Psoas muscle (tissue), 8 donors: ENCODE data around the gene CAMSAP1. TPM values are rescaled to one million over a fixed set of nuclear protein-coding genes. Genes with fewer than 3 reads are reported as not detected.

Experiments used
- ATAC-seq, 4 donors: fragments of 200-7000 bp; cut with Tn5 transposase; one replicate each; pipeline ENCODE4 v1.9.1; 2020; ENCODE audit warnings: moderate library complexity in 3 of 4, mild to moderate bottlenecking in 2 of 4
- DNase-seq, 2 donors: peaks; one replicate each; pipeline ENCODE4 v3.0.0-alpha.2; 2020
- H3K27ac ChIP-seq: fragments of 200-600 bp; one replicate; pipeline ENCODE4 v1.8.0; 2022
- H3K27me3 ChIP-seq, 3 donors: fragments of 200-600 bp in 1 of 3; one replicate each; pipeline versions ENCODE4 v1.6.1 to v1.8.0; 2013 to 2022; ENCODE audit warnings: low read length in 2 of 3, mild to moderate bottlenecking in 2 of 3, moderate library complexity in 1 of 3; ENCODE audit not compliant: insufficient read depth in 3 of 3
- H3K36me3 ChIP-seq, 2 donors: fragments of 200-600 bp in 1 of 2; one replicate each; pipeline versions ENCODE4 v1.6.1 to v1.8.0; 2013 to 2022; ENCODE audit warnings: low read depth in 1 of 2, mild to moderate bottlenecking in 1 of 2, moderate library complexity in 1 of 2; ENCODE audit not compliant: insufficient read depth in 1 of 2
- H3K4me1 ChIP-seq: fragments of 200-600 bp; one replicate; pipeline ENCODE4 v1.8.0; 2022
- H3K4me3 ChIP-seq: fragments of 200-600 bp; one replicate; pipeline ENCODE4 v1.8.0; 2022; ENCODE audit warnings: mild to moderate bottlenecking
- H3K9me3 ChIP-seq: fragments of 200-600 bp; one replicate; pipeline ENCODE4 v1.8.0; 2022
- WGBS, 3 donors: extraction: QIAGEN DNeasy Blood & Tissue Kit; methylation state at CpG; one replicate each; pipeline versions ENCODE4 v1.1.6 to v1.1.7; 2013; 5-methylcytosine and 5-hydroxymethylcytosine counted together
- intact Hi-C, 2 donors: fragments of 100-400 bp; cut with DNase I; formaldehyde crosslinking; loops; one replicate each; pipeline versions ENCODE4 v1.11.0 to v1.14.2; 2022
- polyA plus RNA-seq, 3 donors: library from polyadenylated mRNA; stranded (reverse); fragments of 200-250 nt; gene quantifications; one replicate each; pipeline ENCODE4 v1.2.3, GENCODE V29; 2013
- total RNA-seq, 4 donors: library from RNA; stranded (reverse); fragmentation: NEBNext Ultra II Directional in 2 of 4; extraction: Animal tissue kit (Norgen Biotek cat#: 25700) in 2 of 4; gene quantifications; one replicate each; pipeline versions ENCODE4 v1.2.1 to v1.2.4, GENCODE V29; 2021 to 2023
- TF ChIP-seq, protein P1 (sequence below): fragments of 200-600 bp; IDR thresholded peaks from one replicate; pipeline ENCODE4 v1.8.0; 2022; ENCODE audit warnings: antibody characterized with exemption
- donor health status: healthy with polysubstance abuse.
- donor health status: DM: no; HTN: no; CAD: no; lungs with moderate emphysema.
- donor health status: Bipolar disorder and iron deficiency.
- donor health status: healthy.
- donor health status: DM: yes; HTN: yes; CAD: no.
- donor health status: DM: no; HTN: no; CAD: no.
- donor health status: DM: no; HTN: no; CAD: no.
- donor health status: DM: yes; HTN: yes; CAD: no.

The CAMSAP1 gene
- total and polyA plus RNA-seq, 7 donors = 21.3 to 51.5 (median 41.5) TPM

DNA sequence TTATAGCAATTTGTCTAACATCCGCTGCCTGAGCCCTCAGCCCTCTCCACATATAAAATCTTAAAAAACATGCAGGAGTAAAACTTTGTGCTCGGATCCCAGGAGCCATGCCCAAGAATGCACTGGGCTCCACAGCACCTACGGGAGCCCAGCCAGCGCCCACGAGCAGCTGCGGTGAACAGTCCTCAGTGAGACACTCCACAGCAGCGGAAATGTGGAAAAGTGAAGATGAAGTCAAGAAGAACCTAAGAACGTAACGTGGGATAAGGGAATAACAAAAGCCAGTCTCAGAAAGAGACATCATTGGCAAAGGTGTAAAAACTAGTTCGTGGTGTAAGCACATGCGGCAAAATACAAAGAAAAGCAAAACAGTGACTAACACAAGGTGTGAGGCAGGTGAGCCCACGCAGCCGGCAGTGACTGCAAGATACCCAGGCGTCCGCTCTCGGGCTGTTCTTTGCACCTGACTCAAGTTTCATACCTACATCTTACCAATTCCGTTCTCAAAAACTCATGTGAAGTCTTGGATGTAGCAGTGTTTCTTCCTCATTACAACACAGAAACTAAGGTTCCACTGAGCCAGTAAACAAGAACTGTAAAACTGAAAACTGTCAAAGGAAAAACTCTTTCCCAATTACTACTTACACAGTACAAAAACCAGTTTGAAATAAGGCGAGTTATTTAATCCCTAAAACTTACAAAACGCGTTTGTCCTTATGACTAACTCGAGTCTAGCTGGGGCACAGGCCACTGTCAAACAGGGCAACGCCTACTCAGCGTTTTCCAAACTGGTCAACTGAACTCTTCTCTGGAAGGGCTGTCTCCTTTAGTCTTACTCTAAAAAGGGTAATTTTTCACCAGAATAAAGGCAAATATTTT, 1.7 kb downstream of the CAMSAP1 start:
- intact Hi-C loops = loop anchor here (2.0 to 5.0 kb wide), 2 partner anchors 51 to 57 kb away; partner anchors contain the start of gene UBAC1 (in 1 of the 2)
- peak in 3 of 4 donors; percentile 33 to 60 (median 43) for ATAC-seq
- Histone ChIP-seq H3K9me3 (no peaks in the 10 kb centered on the region), H3K27me3 (no peaks in the 10 kb centered on the region), H3K4me1 (peaks cover 59% of the 10 kb centered on the region), H3K4me3 (peak overlapping the region; percentile 81), H3K36me3 (peaks cover 0 to 9% of the 10 kb centered on the region in 2 donors), H3K27ac (peak overlapping the region; percentile 81)
- TF ChIP-seq, protein P1, sequence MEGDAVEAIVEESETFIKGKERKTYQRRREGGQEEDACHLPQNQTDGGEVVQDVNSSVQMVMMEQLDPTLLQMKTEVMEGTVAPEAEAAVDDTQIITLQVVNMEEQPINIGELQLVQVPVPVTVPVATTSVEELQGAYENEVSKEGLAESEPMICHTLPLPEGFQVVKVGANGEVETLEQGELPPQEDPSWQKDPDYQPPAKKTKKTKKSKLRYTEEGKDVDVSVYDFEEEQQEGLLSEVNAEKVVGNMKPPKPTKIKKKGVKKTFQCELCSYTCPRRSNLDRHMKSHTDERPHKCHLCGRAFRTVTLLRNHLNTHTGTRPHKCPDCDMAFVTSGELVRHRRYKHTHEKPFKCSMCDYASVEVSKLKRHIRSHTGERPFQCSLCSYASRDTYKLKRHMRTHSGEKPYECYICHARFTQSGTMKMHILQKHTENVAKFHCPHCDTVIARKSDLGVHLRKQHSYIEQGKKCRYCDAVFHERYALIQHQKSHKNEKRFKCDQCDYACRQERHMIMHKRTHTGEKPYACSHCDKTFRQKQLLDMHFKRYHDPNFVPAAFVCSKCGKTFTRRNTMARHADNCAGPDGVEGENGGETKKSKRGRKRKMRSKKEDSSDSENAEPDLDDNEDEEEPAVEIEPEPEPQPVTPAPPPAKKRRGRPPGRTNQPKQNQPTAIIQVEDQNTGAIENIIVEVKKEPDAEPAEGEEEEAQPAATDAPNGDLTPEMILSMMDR = no peak
- DNase-seq = no peak
- 27 to 39% (median 29%) methylated on average over 23 of the region's 23 CpGs for WGBS, 3 donors

DNA sequence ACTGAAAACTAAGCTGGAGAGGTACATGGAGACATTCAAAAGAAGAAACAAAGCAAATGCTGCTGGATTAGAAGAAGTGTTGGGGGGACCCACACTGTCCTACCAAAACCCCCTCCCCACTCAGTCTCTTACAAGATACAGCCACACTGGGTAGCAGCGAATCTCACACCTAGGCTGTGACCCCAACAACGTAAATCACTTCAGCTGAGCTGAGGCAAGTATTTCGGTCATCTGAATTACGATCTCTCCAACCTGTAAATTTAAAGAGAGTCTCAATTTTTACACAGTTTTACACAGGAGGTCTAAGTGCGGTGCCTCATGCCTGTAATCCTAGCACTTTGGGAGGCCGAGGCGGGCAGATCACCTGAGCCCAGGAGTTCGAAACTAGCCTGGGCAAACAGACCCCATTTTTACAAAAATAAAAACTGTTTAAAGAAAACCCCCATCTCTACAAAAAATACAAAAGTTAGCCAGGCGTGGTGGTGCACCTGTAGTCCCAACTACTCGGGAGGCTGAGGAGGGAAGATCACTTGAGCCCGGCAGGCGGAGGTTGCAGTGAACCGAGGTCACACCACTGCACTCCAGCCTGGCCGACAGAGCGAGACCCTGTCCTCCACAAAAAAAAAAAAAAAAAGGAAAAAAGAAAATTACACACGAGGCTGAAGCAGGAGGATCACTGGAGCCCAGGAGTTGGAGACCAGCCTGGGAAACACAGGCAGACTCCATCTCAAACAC, 3.4 kb downstream of the CAMSAP1 start:
- Histone ChIP-seq H3K9me3 (no peaks in the 10 kb centered on the region), H3K4me3 (no peak overlapping the region), H3K27ac (peak overlapping the region; percentile 81), H3K27me3 (no peaks in the 10 kb centered on the region), H3K36me3 (no peaks in the 10 kb centered on the region), H3K4me1 (peaks cover 49% of the 10 kb centered on the region)
- intact Hi-C loops = loop anchor here in 1 of 2 donors (5.0 kb wide), 1 partner anchor 37 kb away; no protein-coding TSS in a partner anchor
- ATAC-seq = no peak
- no peak for DNase-seq
- WGBS, 3 donors = 85 to 93% (median 85%) methylated on average over 14 to 16 of the region's 16 CpGs
- TF ChIP-seq, protein P1 = no peak

DNA sequence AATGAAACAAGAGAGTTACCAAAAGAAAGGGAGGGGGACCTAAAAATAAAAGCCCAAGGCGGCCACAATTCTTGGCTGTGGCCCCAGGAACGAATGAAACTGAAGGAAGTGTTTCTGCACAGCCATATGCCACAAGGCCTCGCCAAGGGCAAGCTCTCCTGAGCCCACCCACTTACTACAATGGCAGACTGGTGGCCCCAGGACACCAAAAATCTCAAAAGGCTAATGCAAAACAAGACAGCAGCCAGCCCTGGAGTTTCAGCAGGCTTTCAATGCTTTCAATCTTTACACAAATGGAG, 4.0 kb downstream of the CAMSAP1 start:
- no peak overlapping the region for H3K4me3 ChIP-seq
- no peaks in the 10 kb centered on the region for H3K36me3 ChIP-seq
- TF ChIP-seq, protein P1 = no peak
- H3K4me1 ChIP-seq = peaks cover 49% of the 10 kb centered on the region
- H3K27ac ChIP-seq = peak overlapping the region; percentile 81
- ATAC-seq (no peak), DNase-seq (no peak)
- H3K27me3 ChIP-seq = no peaks in the 10 kb centered on the region
- 14 to 20% (median 17%) methylated on average over 3 of the region's 3 CpGs for WGBS, 3 donors
- no peaks in the 10 kb centered on the region for H3K9me3 ChIP-seq
- intact Hi-C loops = loop anchor here in 1 of 2 donors (5.0 kb wide), 1 partner anchor 36 kb away; no protein-coding TSS in a partner anchor

DNA sequence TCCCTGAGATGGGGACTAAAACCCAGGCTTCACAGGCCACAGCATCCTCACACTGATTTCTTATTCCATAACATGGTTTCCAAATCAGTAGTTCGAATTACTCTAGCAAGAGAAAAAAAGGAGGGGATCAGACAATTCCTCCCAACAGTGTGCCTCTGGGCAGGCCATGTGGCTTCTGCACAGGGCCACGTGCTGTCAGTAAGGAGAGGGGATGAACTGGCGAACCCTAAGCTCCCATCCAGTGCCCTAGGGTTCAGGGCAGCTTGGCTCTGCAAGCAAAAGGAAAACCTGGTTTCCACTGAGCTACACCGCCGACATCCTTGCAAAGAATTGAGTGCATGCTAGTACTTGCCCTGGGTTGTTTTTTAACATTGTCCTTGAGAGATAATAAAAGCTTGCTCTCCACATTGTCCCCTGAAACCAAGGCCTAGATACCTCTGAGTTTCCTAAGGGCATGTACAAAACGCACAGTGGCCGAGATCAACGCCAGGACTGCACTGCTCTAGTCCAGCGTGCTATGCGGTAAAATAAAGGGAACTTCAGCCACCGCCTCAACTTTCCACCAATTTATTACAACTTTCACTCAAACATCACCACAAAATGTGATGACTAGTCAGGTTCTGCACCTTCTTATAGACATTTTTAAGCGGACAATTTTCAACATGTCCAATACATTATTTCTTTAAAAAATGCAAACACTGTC, 4.5 kb downstream of the CAMSAP1 start:
- TF ChIP-seq, protein P1 = no peak
- Histone ChIP-seq H3K9me3 (no peaks in the 10 kb centered on the region), H3K4me1 (peaks cover 52% of the 10 kb centered on the region), H3K36me3 (no peaks in the 10 kb centered on the region), H3K27me3 (no peaks in the 10 kb centered on the region), H3K27ac (peak overlapping the region; percentile 81), H3K4me3 (no peak overlapping the region)
- intact Hi-C loops = loop anchor here in 1 of 2 donors (5.0 kb wide), 1 partner anchor 36 kb away; no protein-coding TSS in a partner anchor
- 57 to 76% (median 73%) methylated on average over 12 of the region's 12 CpGs for WGBS, 3 donors
- ATAC-seq = no peak
- DNase-seq = no peak
